ENCODE results near the gene OGFOD3.

DNA sequence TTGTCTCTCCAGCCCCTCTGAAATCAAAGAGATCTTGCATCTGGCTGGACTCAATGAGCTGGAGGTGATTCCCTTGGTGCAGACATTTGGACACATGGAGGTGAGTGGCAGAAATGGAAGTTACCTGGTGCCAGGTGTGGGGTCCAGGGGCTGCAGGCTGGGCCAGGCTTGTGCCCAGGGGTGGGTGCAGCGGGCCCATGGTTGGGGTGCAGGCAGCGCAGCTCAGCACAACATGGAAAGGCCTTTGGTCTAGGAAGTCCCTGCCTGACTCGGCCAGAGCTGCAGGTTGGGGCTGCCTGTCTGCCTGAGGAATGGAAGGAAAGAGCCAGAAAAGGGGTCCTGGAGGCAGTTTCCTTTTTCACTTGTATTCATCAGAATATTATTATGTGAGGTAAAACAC lies 10.2 kb upstream of the OGFOD3 start:
- TF ChIP-seq CTCF (IDR thresholded peaks at IDR 0.05) (no peak), POLR2A (IDR thresholded peaks at IDR 0.05) (no peak)

Measured in vagina (tissue), 2 donors.